Osteocyte (in vitro differentiated cells): ENCODE measurements around the gene AGAP9. TPM values are rescaled to one million over a fixed set of nuclear protein-coding genes. Genes with fewer than 3 reads are reported as not detected.
A peak's percentile ranks its signal among the peaks of the same experiment; 100 is the strongest.
"Not testable (repeated sequence)": the region's sequence is repeated elsewhere in the genome, so short reads cannot be mapped to it uniquely, and the experiment has no call there.

Experiments
- DNase-seq: peaks from one replicate; pipeline ENCODE4 v3.0.0; 2021; ENCODE audit warnings: mixed read lengths; ENCODE audit not compliant: unreplicated experiment; ENCODE audit errors: extremely low spot score
- H3K27ac Mint-ChIP-seq: one replicate; pipeline ENCODE4 v1.8.0; 2021; ENCODE audit warnings: mild to moderate bottlenecking, mixed read lengths; ENCODE audit not compliant: unreplicated experiment
- H3K27me3 Mint-ChIP-seq: one replicate; pipeline ENCODE4 v1.8.0; 2021; ENCODE audit warnings: mixed read lengths; ENCODE audit not compliant: unreplicated experiment
- H3K36me3 Mint-ChIP-seq: one replicate; pipeline ENCODE4 v1.8.0; 2021; ENCODE audit warnings: mixed read lengths; ENCODE audit not compliant: unreplicated experiment
- H3K4me1 Mint-ChIP-seq: one replicate; pipeline ENCODE4 v1.8.0; 2021; ENCODE audit warnings: mixed read lengths; ENCODE audit not compliant: unreplicated experiment
- H3K4me3 Mint-ChIP-seq: one replicate; pipeline ENCODE4 v1.8.0; 2021; ENCODE audit warnings: mild to moderate bottlenecking, moderate library complexity, mixed read lengths; ENCODE audit not compliant: unreplicated experiment
- H3K9me3 Mint-ChIP-seq: one replicate; pipeline ENCODE4 v1.8.0; 2021; ENCODE audit warnings: mixed read lengths; ENCODE audit not compliant: unreplicated experiment
- total RNA-seq: library from RNA; stranded (reverse); gene quantifications from 2 replicates; pipeline ENCODE4 v1.2.1, GENCODE V29; 2021

Gene AGAP9
- total RNA-seq, 1 donor from 2014 or later = 13.1 TPM

- not testable (repeated sequence) for H3K36me3 Mint-ChIP-seq, H3K27me3 Mint-ChIP-seq
Measured at GRCh38 chr10:47484786-47485185, 38.7 kb downstream of the AGAP9 start.

GRCh38 chr10:47483923-47484322 lies 39.5 kb downstream of the AGAP9 start, which contains the start of gene ANXA8:
TSS of gene ANXA8 (minus strand) at chr10:47484115. CDS start at chr10:47483933, 182 bp downstream.
- not testable (repeated sequence) for H3K27ac Mint-ChIP-seq, DNase-seq, H3K4me1 Mint-ChIP-seq, H3K4me3 Mint-ChIP-seq, H3K36me3 Mint-ChIP-seq, H3K9me3 Mint-ChIP-seq, H3K27me3 Mint-ChIP-seq

More at GRCh38 chr10:47484786-47485185, 38.7 kb downstream of the AGAP9 start:
- H3K4me3 Mint-ChIP-seq, H3K4me1 Mint-ChIP-seq, DNase-seq, H3K27ac Mint-ChIP-seq, H3K9me3 Mint-ChIP-seq: not testable (repeated sequence)

- not testable (repeated sequence) for DNase-seq, H3K4me3 Mint-ChIP-seq, H3K9me3 Mint-ChIP-seq, H3K27ac Mint-ChIP-seq, H3K4me1 Mint-ChIP-seq, H3K27me3 Mint-ChIP-seq, H3K36me3 Mint-ChIP-seq
Measured at GRCh38 chr10:47482367-47482766, 41.1 kb downstream of the AGAP9 start.

- not testable (repeated sequence) for DNase-seq, H3K27me3 Mint-ChIP-seq, H3K4me1 Mint-ChIP-seq, H3K9me3 Mint-ChIP-seq, H3K4me3 Mint-ChIP-seq, H3K36me3 Mint-ChIP-seq, H3K27ac Mint-ChIP-seq
Measured at GRCh38 chr10:47481768-47482181, 41.7 kb downstream of the AGAP9 start.

- not testable (repeated sequence) for H3K27ac Mint-ChIP-seq, DNase-seq, H3K4me1 Mint-ChIP-seq, H3K4me3 Mint-ChIP-seq, H3K27me3 Mint-ChIP-seq, H3K36me3 Mint-ChIP-seq, H3K9me3 Mint-ChIP-seq
Measured at GRCh38 chr10:47481182-47481766, 42.2 kb downstream of the AGAP9 start.

GRCh38 chr10:47480133-47480532 lies 43.3 kb downstream of the AGAP9 start:
- DNase-seq, H3K27me3 Mint-ChIP-seq, H3K4me3 Mint-ChIP-seq, H3K9me3 Mint-ChIP-seq, H3K4me1 Mint-ChIP-seq, H3K36me3 Mint-ChIP-seq, H3K27ac Mint-ChIP-seq: not testable (repeated sequence)

- not testable (repeated sequence) for H3K27ac Mint-ChIP-seq, H3K27me3 Mint-ChIP-seq, H3K36me3 Mint-ChIP-seq, H3K4me1 Mint-ChIP-seq, H3K9me3 Mint-ChIP-seq, H3K4me3 Mint-ChIP-seq
- peak; percentile 63 for DNase-seq
Measured at GRCh38 chr10:47478114-47478513, 45.3 kb downstream of the AGAP9 start.

- H3K27ac Mint-ChIP-seq, H3K9me3 Mint-ChIP-seq, H3K36me3 Mint-ChIP-seq, DNase-seq, H3K27me3 Mint-ChIP-seq, H3K4me3 Mint-ChIP-seq, H3K4me1 Mint-ChIP-seq: not testable (repeated sequence)
Measured at GRCh38 chr10:47477078-47477477, 46.4 kb downstream of the AGAP9 start.

- not testable (repeated sequence) for H3K9me3 Mint-ChIP-seq, H3K4me1 Mint-ChIP-seq, H3K4me3 Mint-ChIP-seq, H3K27me3 Mint-ChIP-seq, H3K36me3 Mint-ChIP-seq, H3K27ac Mint-ChIP-seq
- peak; percentile 83 for DNase-seq
Measured at GRCh38 chr10:47475101-47475500, 48.3 kb downstream of the AGAP9 start.

- not testable (repeated sequence) for H3K4me1 Mint-ChIP-seq, H3K27me3 Mint-ChIP-seq, DNase-seq, H3K27ac Mint-ChIP-seq, H3K4me3 Mint-ChIP-seq, H3K36me3 Mint-ChIP-seq, H3K9me3 Mint-ChIP-seq
Measured at GRCh38 chr10:47473516-47473915, 49.9 kb downstream of the AGAP9 start.

- not testable (repeated sequence) for H3K27ac Mint-ChIP-seq, H3K36me3 Mint-ChIP-seq, DNase-seq, H3K9me3 Mint-ChIP-seq, H3K27me3 Mint-ChIP-seq, H3K4me1 Mint-ChIP-seq, H3K4me3 Mint-ChIP-seq
Measured at GRCh38 chr10:47472647-47473046, 50.8 kb downstream of the AGAP9 start.

GRCh38 chr10:47472072-47472471 lies 51.4 kb downstream of the AGAP9 start:
- H3K9me3 Mint-ChIP-seq = not testable (repeated sequence)

More at GRCh38 chr10:47472072-47472471, 51.4 kb downstream of the AGAP9 start:
- not testable (repeated sequence) for H3K4me3 Mint-ChIP-seq, H3K27me3 Mint-ChIP-seq, DNase-seq, H3K27ac Mint-ChIP-seq, H3K36me3 Mint-ChIP-seq, H3K4me1 Mint-ChIP-seq
